ENCODE results near the gene KCNIP4.

Gene KCNIP4

DNA sequence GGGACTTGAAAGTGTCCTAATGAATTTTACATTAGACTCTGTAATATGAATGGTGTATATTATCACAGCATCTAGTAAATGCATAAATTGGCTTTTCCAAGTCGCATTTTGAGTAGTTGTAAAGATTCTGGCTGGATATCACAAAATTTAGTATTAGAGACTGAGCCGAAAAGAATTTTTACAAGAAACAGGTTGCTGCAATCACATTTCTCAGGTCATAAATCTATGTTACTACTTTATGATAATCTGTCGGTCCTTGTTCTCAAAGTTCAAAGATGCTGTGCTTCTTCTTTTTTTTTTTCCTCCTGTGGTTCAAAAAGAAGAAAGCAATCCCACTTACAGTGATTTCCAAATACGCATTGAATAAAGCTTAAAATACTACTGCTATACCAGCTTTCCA is 253.4 kb downstream of the KCNIP4 start:
- DNase-seq (no peak), ATAC-seq (replicated peaks) (no peak)
- H3K36me3 Mint-ChIP-seq: no peaks in the 10 kb centered on the region
- no peaks in the 10 kb centered on the region for H3K27me3 Mint-ChIP-seq
- H3K4me1 Mint-ChIP-seq: no peaks in the 10 kb centered on the region
- no peak overlapping the region for H3K27ac Mint-ChIP-seq
- H3K9me3 Mint-ChIP-seq: no peaks in the 10 kb centered on the region
- H3K4me3 Mint-ChIP-seq: no peak overlapping the region

DNA sequence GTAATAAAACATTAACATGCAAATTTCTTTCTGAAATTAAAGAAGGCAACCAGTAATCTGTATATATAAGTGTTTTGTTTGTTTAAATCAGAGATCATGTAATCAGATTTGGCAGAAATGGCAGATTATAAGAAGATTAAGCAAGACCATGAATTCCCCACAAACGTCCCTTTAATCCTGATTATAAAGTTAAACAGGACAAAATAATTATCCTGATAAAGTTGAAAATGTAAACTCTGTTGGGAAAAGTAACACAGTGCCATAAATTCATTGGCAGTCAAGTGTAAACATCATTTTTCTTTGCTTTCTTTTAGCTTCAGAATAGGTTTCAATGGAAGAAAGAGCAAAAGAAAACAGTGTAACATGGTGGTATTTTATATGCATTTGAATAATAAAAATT is 256.3 kb downstream of the KCNIP4 start:
- no peak overlapping the region for H3K27ac Mint-ChIP-seq
- no peaks in the 10 kb centered on the region for H3K36me3 Mint-ChIP-seq
- H3K4me1 Mint-ChIP-seq: no peaks in the 10 kb centered on the region
- no peak for ATAC-seq (replicated peaks)
- no peak overlapping the region for H3K4me3 Mint-ChIP-seq
- H3K27me3 Mint-ChIP-seq: no peaks in the 10 kb centered on the region
- no peak for DNase-seq
- H3K9me3 Mint-ChIP-seq: no peaks in the 10 kb centered on the region

DNA sequence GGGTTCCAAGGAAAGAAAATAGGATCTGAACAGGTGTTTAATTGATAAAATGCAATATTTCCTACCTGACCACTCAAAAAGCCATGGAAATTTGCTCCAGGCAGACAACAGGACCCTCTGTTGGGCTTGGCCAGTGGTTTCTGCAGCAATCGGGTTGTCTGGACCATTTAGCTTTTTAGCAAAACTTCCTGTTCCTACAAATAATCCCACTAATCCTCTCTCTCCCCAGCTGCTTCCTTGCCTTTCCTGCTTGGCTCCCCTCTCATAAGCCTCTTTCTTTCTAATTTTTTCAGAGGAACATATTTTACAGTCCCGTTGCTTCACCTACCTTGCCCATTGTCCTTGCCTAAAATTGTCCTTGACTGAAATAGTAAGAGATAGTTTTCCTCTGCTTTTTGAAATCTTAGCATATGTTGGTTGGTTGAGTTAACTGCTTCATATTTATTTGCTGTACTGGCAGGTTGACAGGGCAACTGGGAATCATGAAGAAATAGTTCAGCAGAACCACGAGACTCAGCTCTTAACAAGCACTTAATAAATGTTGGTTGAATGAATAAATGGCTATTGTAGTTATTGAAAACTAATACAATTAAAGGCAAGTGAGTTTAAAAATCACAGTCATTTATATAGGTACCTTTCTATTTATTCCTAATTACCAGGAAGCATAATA is 259.8 kb downstream of the KCNIP4 start:
- no peaks in the 10 kb centered on the region for H3K36me3 Mint-ChIP-seq
- H3K27ac Mint-ChIP-seq: no peak overlapping the region
- H3K4me1 Mint-ChIP-seq: no peaks in the 10 kb centered on the region
- no peak overlapping the region for H3K4me3 Mint-ChIP-seq
- H3K9me3 Mint-ChIP-seq: no peaks in the 10 kb centered on the region
- ATAC-seq (replicated peaks) (no peak), DNase-seq (no peak)
- no peaks in the 10 kb centered on the region for H3K27me3 Mint-ChIP-seq

DNA sequence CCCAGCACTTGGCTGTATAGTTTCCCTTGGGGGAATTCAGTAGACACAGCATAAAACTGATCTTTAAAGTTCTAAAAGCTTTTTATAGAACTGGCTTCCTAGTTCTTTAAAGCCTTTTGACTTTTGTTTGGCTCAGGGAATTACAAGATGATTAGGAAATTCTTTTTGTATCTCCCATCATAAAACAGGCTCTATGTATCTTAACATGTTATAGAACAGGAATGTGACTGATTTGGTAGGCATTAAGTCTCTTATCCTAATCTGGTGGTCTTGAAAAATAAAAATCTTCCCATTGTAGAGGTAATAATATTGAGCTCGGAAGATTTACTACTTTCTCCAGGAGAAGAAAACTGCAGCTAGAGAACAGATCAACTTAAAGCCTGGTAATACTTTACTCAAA is 262.7 kb downstream of the KCNIP4 start:
- no peak overlapping the region for H3K4me3 Mint-ChIP-seq
- no peaks in the 10 kb centered on the region for H3K27me3 Mint-ChIP-seq
- no peaks in the 10 kb centered on the region for H3K4me1 Mint-ChIP-seq
- H3K9me3 Mint-ChIP-seq: no peaks in the 10 kb centered on the region
- H3K27ac Mint-ChIP-seq: no peak overlapping the region
- H3K36me3 Mint-ChIP-seq: no peaks in the 10 kb centered on the region
- DNase-seq (no peak), ATAC-seq (replicated peaks) (no peak)

GRCh38 chr4:21680326-21680898 is 268.2 kb downstream of the KCNIP4 start:
- Mint-ChIP-seq H3K9me3 (peaks cover 0 to 3% of the 10 kb centered on the region in 2 donors), H3K36me3 (no peaks in the 10 kb centered on the region), H3K27me3 (no peaks in the 10 kb centered on the region), H3K4me3 (no peak overlapping the region), H3K4me1 (no peaks in the 10 kb centered on the region), H3K27ac (no peak overlapping the region)
- DNase-seq (no peak), ATAC-seq (replicated peaks) (no peak)

DNA sequence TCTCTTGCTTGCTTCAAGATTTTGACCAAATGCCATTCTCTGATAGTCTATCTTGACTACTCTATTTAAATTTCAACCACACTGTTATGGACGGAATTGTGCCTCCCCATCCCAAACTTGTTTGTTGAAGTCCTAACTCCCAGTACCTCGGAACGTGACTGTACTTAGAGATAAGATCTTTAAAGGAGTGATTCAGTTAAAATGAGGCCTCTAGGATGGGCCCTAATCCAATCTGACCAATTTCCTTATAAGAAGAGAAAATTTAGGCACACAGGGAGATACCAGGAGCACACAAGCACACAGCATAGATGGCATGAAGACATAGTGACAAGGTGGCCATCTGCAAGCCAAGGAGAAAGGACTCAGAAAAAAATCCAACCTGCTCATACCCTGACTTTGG is 269.9 kb downstream of the KCNIP4 start:
- no peak overlapping the region for H3K27ac Mint-ChIP-seq
- no peak overlapping the region for H3K4me3 Mint-ChIP-seq
- H3K9me3 Mint-ChIP-seq: peaks cover 0 to 3% of the 10 kb centered on the region in 2 donors
- H3K36me3 Mint-ChIP-seq: no peaks in the 10 kb centered on the region
- ATAC-seq (replicated peaks) (no peak), DNase-seq (no peak)
- no peaks in the 10 kb centered on the region for H3K4me1 Mint-ChIP-seq
- H3K27me3 Mint-ChIP-seq: no peaks in the 10 kb centered on the region

- Mint-ChIP-seq H3K27ac (no peak overlapping the region), H3K4me1 (no peaks in the 10 kb centered on the region), H3K4me3 (no peak overlapping the region), H3K9me3 (peaks cover 0 to 3% of the 10 kb centered on the region in 2 donors), H3K36me3 (no peaks in the 10 kb centered on the region), H3K27me3 (no peaks in the 10 kb centered on the region)
- DNase-seq (no peak), ATAC-seq (replicated peaks) (no peak)
Observed at GRCh38 chr4:21677173-21677572, 271.4 kb downstream of the KCNIP4 start.

- Mint-ChIP-seq H3K4me3 (no peak overlapping the region), H3K4me1 (no peaks in the 10 kb centered on the region), H3K27ac (no peak overlapping the region), H3K27me3 (no peaks in the 10 kb centered on the region), H3K36me3 (no peaks in the 10 kb centered on the region), H3K9me3 (peaks cover 9 to 11% of the 10 kb centered on the region in 2 donors)
- DNase-seq: no peak
- ATAC-seq (replicated peaks): no peak
Observed at GRCh38 chr4:21664355-21664754, 284.2 kb downstream of the KCNIP4 start.

- Mint-ChIP-seq H3K9me3 (no peaks in the 10 kb centered on the region), H3K4me3 (no peak overlapping the region), H3K27ac (no peak overlapping the region), H3K36me3 (no peaks in the 10 kb centered on the region), H3K4me1 (no peaks in the 10 kb centered on the region), H3K27me3 (no peaks in the 10 kb centered on the region)
- no peak for DNase-seq
- ATAC-seq (replicated peaks): no peak
Observed at GRCh38 chr4:21656832-21657231, 291.7 kb downstream of the KCNIP4 start.

DNA sequence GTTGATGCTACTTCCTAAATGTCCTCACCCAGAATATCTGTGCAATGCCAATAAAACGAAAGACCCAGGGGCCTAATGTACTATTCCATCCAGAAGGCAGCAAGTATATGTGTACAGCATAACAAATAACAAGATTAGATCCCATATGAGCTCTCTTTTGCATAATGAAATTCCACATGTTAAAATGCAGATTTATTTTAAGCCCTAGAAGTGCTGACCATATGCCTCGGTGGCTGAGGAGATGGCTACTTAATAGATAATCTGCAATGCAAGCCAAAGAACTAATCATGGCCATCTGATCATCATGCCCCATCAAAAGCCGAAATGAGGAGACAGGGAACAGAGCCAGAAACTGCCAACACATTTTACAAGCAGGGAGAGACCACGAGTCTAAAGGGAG is 293.5 kb downstream of the KCNIP4 start:
- ATAC-seq (replicated peaks): no peak
- Mint-ChIP-seq H3K36me3 (no peaks in the 10 kb centered on the region), H3K9me3 (peaks cover 0 to 4% of the 10 kb centered on the region in 2 donors), H3K4me1 (no peaks in the 10 kb centered on the region), H3K27ac (no peak overlapping the region), H3K27me3 (no peaks in the 10 kb centered on the region), H3K4me3 (no peak overlapping the region)
- no peak for DNase-seq

- no peaks in the 10 kb centered on the region for H3K4me1 Mint-ChIP-seq
- peaks cover 0 to 5% of the 10 kb centered on the region in 2 donors for H3K9me3 Mint-ChIP-seq
- no peaks in the 10 kb centered on the region for H3K27me3 Mint-ChIP-seq
- H3K4me3 Mint-ChIP-seq: no peak overlapping the region
- no peaks in the 10 kb centered on the region for H3K36me3 Mint-ChIP-seq
- DNase-seq (no peak), ATAC-seq (replicated peaks) (no peak)
- H3K27ac Mint-ChIP-seq: no peak overlapping the region
Observed at GRCh38 chr4:21652508-21653231, 295.9 kb downstream of the KCNIP4 start.

GRCh38 chr4:21649391-21650090 is 299.0 kb downstream of the KCNIP4 start:
- Mint-ChIP-seq H3K27me3 (no peaks in the 10 kb centered on the region), H3K36me3 (no peaks in the 10 kb centered on the region), H3K27ac (no peak overlapping the region), H3K4me3 (no peak overlapping the region), H3K9me3 (peaks cover 0 to 6% of the 10 kb centered on the region in 2 donors), H3K4me1 (no peaks in the 10 kb centered on the region)
- DNase-seq: no peak
- ATAC-seq (replicated peaks): no peak

GRCh38 chr4:21645776-21646175 is 302.8 kb downstream of the KCNIP4 start:
- Mint-ChIP-seq H3K4me3 (no peak overlapping the region), H3K4me1 (no peaks in the 10 kb centered on the region), H3K27ac (no peak overlapping the region), H3K36me3 (no peaks in the 10 kb centered on the region), H3K27me3 (no peaks in the 10 kb centered on the region), H3K9me3 (peaks cover 0 to 3% of the 10 kb centered on the region in 2 donors)
- DNase-seq: no peak
- no peak for ATAC-seq (replicated peaks)

DNA sequence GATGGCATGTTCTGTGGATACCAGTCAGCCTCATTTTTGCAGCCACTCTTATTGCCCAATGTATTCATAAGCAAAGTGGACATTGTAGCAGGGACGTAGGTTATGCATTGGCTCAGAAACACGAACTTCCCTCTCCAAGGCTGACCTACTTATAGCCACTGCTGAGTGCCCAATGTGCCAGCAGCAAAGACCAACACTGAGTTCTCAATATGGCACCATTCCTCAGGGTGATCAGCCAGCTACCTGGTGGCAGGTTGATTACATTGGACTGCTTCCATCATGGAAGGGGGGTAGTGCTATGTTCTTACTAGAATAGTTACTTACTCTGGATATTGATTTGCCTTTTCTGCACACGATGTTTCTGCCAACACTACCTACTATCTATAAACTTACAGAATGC is 306.9 kb downstream of the KCNIP4 start:
- Mint-ChIP-seq H3K27me3 (no peaks in the 10 kb centered on the region), H3K36me3 (no peaks in the 10 kb centered on the region), H3K4me1 (no peaks in the 10 kb centered on the region), H3K27ac (no peak overlapping the region), H3K9me3 (no peaks in the 10 kb centered on the region), H3K4me3 (no peak overlapping the region)
- ATAC-seq (replicated peaks) (no peak), DNase-seq (no peak)
